B cell (primary cell): ENCODE measurements around the gene ADAMTS10. TPM values are rescaled to one million over a fixed set of nuclear protein-coding genes. Genes with fewer than 3 reads are reported as not detected.

ENCODE experiments used
- ATAC-seq: fragments of 200-7000 bp; cut with Tn5 transposase; one replicate; pipeline ENCODE4 v1.10.0; 2021; ENCODE audit warnings: low read depth, mild to moderate bottlenecking, moderate number of reproducible peaks, moderate library complexity
- CTCF ChIA-PET: fragments of 350-600 bp; sonication (Branson Sonifier 250); formaldehyde crosslinking; loops from one replicate; lab custom pipeline; 2021; ENCODE audit warnings: antibody characterized with exemption, inconsistent platforms; lab: Charles Lee
- POLR2A ChIA-PET: fragments of 350-600 bp; sonication (Branson Sonifier 250); formaldehyde crosslinking; loops from one replicate; lab custom pipeline; 2021; ENCODE audit warnings: antibody characterized with exemption; lab: Charles Lee
- DNase-seq: peaks from one replicate; pipeline ENCODE4 v3.0.0; 2013
- H2AFZ ChIP-seq: 2 replicates; pipeline ENCODE4 v1.6.1; 2012; ENCODE audit warnings: mild to moderate bottlenecking, low read depth, low read length; ENCODE audit not compliant: insufficient read depth, poor library complexity, severe bottlenecking
- H3K27ac ChIP-seq, 2 donors: 1 replicate in 1 of 2; 2 replicates in 1 of 2; pipeline ENCODE4 v1.5.1; 2012 to 2013; ENCODE audit warnings: low read length in 2 of 2, mild to moderate bottlenecking in 2 of 2, moderate library complexity in 1 of 2
- H3K27me3 ChIP-seq, 4 experiments: fragments of 200-600 bp in 1 of 4; sonication (generic) in 1 of 4; replicated peaks in 1 of 4; 1 replicate in 2 of 4; 2 replicates in 2 of 4; pipeline versions ENCODE4 v1.6.1 to v1.7.0; 2013 to 2016; ENCODE audit warnings: low read length in 3 of 4, mild to moderate bottlenecking in 2 of 4, mixed read lengths in 1 of 4, moderate library complexity in 1 of 4; ENCODE audit not compliant: insufficient read depth in 4 of 4, control insufficient read depth in 3 of 4; ENCODE audit errors: control extremely low read depth in 1 of 4
- H3K36me3 ChIP-seq, 2 experiments: replicated peaks in 1 of 2; 1 replicate in 1 of 2; 2 replicates in 1 of 2; pipeline versions ENCODE4 v1.6.1 to v1.7.1; 2013; ENCODE audit warnings: low read length in 1 of 2; ENCODE audit not compliant: insufficient read depth in 2 of 2, control insufficient read depth in 1 of 2; ENCODE audit errors: control extremely low read depth in 1 of 2, extremely low read depth in 1 of 2
- H3K4me1 ChIP-seq, 2 donors: fragments of 200-600 bp in 1 of 2; sonication (generic) in 1 of 2; 1 replicate in 1 of 2; 2 replicates in 1 of 2; pipeline versions ENCODE4 v1.5.1 to v1.6.1; 2013 to 2017; ENCODE audit warnings: low read length in 2 of 2; ENCODE audit not compliant: control insufficient read depth in 2 of 2, insufficient read depth in 2 of 2
- H3K4me2 ChIP-seq: replicated peaks from 2 replicates; pipeline ENCODE3; 2012; ENCODE audit warnings: mild to moderate bottlenecking, low read depth, low read length; ENCODE audit not compliant: poor library complexity, severe bottlenecking
- H3K4me3 ChIP-seq, 5 experiments: fragments of 200-600 bp in 1 of 5; sonication (generic) in 1 of 5; 1 replicate in 3 of 5; 2 replicates in 2 of 5; pipeline versions ENCODE4 v1.5.1 to v1.7.0; 2011 to 2016; ENCODE audit warnings: low read length in 4 of 5, mild to moderate bottlenecking in 4 of 5, low read depth in 2 of 5, control low read depth in 1 of 5, moderate library complexity in 1 of 5; ENCODE audit not compliant: insufficient read depth in 1 of 5; ENCODE audit errors: control extremely low read depth in 1 of 5, extremely low read depth in 1 of 5
- H3K79me2 ChIP-seq: fragments of 200-600 bp; sonication (generic); one replicate; pipeline ENCODE4 v1.6.0; 2016; ENCODE audit warnings: low read length; ENCODE audit not compliant: control insufficient read depth, insufficient read depth
- H3K9ac ChIP-seq: fragments of 200-600 bp; sonication (generic); 2 replicates; pipeline ENCODE4 v1.6.1; 2017; ENCODE audit warnings: mild to moderate bottlenecking, low read length, moderate library complexity
- H3K9me3 ChIP-seq, 3 donors: one replicate each; pipeline versions ENCODE4 v1.6.1 to v1.7.1; 2013; ENCODE audit warnings: low read length in 2 of 3; ENCODE audit not compliant: control insufficient read depth in 2 of 3, insufficient read depth in 1 of 3; ENCODE audit errors: control extremely low read depth in 1 of 3
- H4K20me1 ChIP-seq: 2 replicates; pipeline ENCODE4 v1.6.0; 2012; ENCODE audit warnings: mild to moderate bottlenecking, low read length; ENCODE audit not compliant: insufficient read depth, control insufficient read depth, poor library complexity, severe bottlenecking
- H3K27ac Mint-ChIP-seq: one replicate; pipeline ENCODE4 v1.8.0; 2021; ENCODE audit warnings: mixed read lengths
- H3K27me3 Mint-ChIP-seq: one replicate; pipeline ENCODE4 v1.8.0; 2021; ENCODE audit warnings: mixed read lengths
- H3K4me1 Mint-ChIP-seq: one replicate; pipeline ENCODE4 v1.8.0; 2021; ENCODE audit warnings: mixed read lengths
- H3K4me3 Mint-ChIP-seq: one replicate; pipeline ENCODE4 v1.8.0; 2021; ENCODE audit warnings: mixed read lengths
- H3K9me3 Mint-ChIP-seq: one replicate; pipeline ENCODE4 v1.8.0; 2022; ENCODE audit warnings: mixed read lengths; ENCODE audit not compliant: insufficient read depth
- EZH2 ChIP-seq: IDR thresholded peaks from 2 replicates; pipeline ENCODE4 v1.6.1; 2012; ENCODE audit warnings: borderline replicate concordance, low read depth, mild to moderate bottlenecking, moderate library complexity, low read length; ENCODE audit not compliant: insufficient read depth, poor library complexity, severe bottlenecking
- WGBS: methylation state at CpG from one replicate; pipeline ENCODE4 v1.1.5; 2013; ENCODE audit warnings: missing lambda C conversion rate; ENCODE audit not compliant: insufficient coverage; 5-methylcytosine and 5-hydroxymethylcytosine counted together
- intact Hi-C: fragments of 100-400 bp; cut with micrococcal nuclease; formaldehyde crosslinking; loops from one replicate; pipeline ENCODE4 v1.10.0; 2022
- polyA plus RNA-seq: library from polyadenylated mRNA; depleted of rRNA; stranded (reverse); fragments of >200 nt; gene quantifications from 2 replicates; pipeline ENCODE4 v1.2.3, GENCODE V29; 2012
- total RNA-seq, 2 donors: library from RNA; stranded (reverse); fragments of 120-200 nt in 1 of 2; gene quantifications; 1 replicate in 1 of 2; 2 replicates in 1 of 2; pipeline versions ENCODE4 v1.2.3 to v1.2.4, GENCODE V29; 2013 to 2022
- TF ChIP-seq, protein P1 (sequence below): fragments of 200-600 bp; IDR thresholded peaks from one replicate; pipeline ENCODE4 v1.8.0; 2022; ENCODE audit warnings: antibody characterized with exemption, mild to moderate bottlenecking

The ADAMTS10 gene
- total and polyA plus RNA-seq, 2 donors (not counting 1 experiment from before 2014, with no cell fraction given), result 0.59 to 1.8 TPM

DNA sequence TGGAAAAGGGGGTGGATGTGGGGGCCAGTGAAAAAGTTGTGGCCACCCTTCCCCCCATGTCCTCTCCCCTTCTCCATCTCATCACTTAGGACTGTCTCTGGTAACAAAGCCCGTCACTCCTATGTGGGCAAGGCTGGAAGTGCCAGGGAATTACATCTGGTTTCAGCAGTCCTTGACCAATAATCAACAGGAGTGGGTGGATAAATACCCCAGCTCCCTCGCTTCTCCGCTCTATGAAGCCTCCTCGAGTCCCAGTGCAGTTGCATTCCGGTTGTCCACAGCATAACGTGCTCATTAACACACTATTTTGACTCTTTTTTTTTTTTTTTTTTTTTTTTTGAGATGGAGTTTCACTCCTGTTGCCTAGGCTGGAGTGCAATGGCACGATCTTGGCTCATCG is 64.8 kb downstream of the ADAMTS10 start:
- Histone ChIP-seq H3K36me3 (peaks cover 2 to 16% of the 10 kb centered on the region in 2 experiments), H3K27me3 (no peaks in the 10 kb centered on the region)
- POLR2A ChIA-PET, result no interaction called here

DNA sequence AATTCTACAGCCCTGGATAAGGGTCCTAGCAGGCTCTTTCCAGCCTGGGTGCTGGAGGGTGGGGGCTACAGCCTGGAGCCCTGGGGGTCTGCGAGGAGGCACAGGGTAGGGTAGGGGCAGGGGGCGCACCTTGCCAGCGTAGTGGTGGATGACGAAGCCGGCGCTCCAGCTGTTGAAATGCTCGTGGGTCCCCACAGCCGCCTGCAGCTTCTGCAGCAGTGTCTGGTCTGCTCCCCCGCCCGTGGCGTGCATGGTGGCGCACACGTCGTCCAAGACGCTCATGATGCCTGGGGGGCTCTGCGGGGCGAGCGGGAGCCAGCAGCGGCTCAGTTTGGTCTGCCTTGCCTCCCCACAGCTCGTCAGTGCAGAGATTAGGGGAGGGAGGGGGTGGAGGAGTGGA is 66.3 kb downstream of the ADAMTS10 start:
- no peaks in the 10 kb centered on the region for H3K27me3 ChIP-seq
- no peaks in the 10 kb centered on the region for H4K20me1 ChIP-seq
- H3K36me3 ChIP-seq, result peaks cover 2 to 18% of the 10 kb centered on the region in 2 experiments
- no peak overlapping the region for H3K4me2 ChIP-seq
- H3K4me1 ChIP-seq, result no peaks in the 10 kb centered on the region
- Mint-ChIP-seq H3K4me3 (no peak overlapping the region), H3K27ac (no peak overlapping the region), H3K9me3 (no peaks in the 10 kb centered on the region), H3K27me3 (no peaks in the 10 kb centered on the region), H3K4me1 (no peaks in the 10 kb centered on the region)
- no peak overlapping the region for H3K27ac ChIP-seq
- H3K9ac ChIP-seq, result no peak overlapping the region
- ChIA-PET CTCF (no interaction called here), POLR2A (no interaction called here)
- ATAC-seq (no peak), DNase-seq (no peak)
- WGBS, result 96% methylated on average over 19 of the region's 20 CpGs
- intact Hi-C loops, result no loop called here
- H3K9me3 ChIP-seq, result no peaks in the 10 kb centered on the region
- no peak overlapping the region for H2AFZ ChIP-seq
- TF ChIP-seq EZH2, result no peak
- TF ChIP-seq, protein P1, sequence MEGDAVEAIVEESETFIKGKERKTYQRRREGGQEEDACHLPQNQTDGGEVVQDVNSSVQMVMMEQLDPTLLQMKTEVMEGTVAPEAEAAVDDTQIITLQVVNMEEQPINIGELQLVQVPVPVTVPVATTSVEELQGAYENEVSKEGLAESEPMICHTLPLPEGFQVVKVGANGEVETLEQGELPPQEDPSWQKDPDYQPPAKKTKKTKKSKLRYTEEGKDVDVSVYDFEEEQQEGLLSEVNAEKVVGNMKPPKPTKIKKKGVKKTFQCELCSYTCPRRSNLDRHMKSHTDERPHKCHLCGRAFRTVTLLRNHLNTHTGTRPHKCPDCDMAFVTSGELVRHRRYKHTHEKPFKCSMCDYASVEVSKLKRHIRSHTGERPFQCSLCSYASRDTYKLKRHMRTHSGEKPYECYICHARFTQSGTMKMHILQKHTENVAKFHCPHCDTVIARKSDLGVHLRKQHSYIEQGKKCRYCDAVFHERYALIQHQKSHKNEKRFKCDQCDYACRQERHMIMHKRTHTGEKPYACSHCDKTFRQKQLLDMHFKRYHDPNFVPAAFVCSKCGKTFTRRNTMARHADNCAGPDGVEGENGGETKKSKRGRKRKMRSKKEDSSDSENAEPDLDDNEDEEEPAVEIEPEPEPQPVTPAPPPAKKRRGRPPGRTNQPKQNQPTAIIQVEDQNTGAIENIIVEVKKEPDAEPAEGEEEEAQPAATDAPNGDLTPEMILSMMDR, result no peak
- no peaks in the 10 kb centered on the region for H3K79me2 ChIP-seq
- no peak overlapping the region for H3K4me3 ChIP-seq

More for the DNA sequence above, 64.8 kb downstream of the ADAMTS10 start:
- H3K79me2 ChIP-seq, result no peaks in the 10 kb centered on the region
- intact Hi-C loops, result no loop called here
- no peak for ATAC-seq
- H3K4me3 ChIP-seq, result no peak overlapping the region
- Mint-ChIP-seq H3K27me3 (no peaks in the 10 kb centered on the region), H3K4me1 (no peaks in the 10 kb centered on the region), H3K27ac (no peak overlapping the region), H3K4me3 (no peak overlapping the region), H3K9me3 (no peaks in the 10 kb centered on the region)
- no peak overlapping the region for H2AFZ ChIP-seq
- H3K9ac ChIP-seq, result no peak overlapping the region
- H3K4me2 ChIP-seq, result no peak overlapping the region
- H3K27ac ChIP-seq, result no peak overlapping the region
- no peaks in the 10 kb centered on the region for H3K4me1 ChIP-seq
- no peaks in the 10 kb centered on the region for H4K20me1 ChIP-seq
- no peak for TF ChIP-seq EZH2
- TF ChIP-seq, protein P1, result no peak
- CTCF ChIA-PET, result interaction anchor here (0.5 to 1.5 kb wide), 4 partner anchors 32 to 277 kb away, joined by 3 to 4 read pairs (median 4); no protein-coding TSS in a partner anchor
- WGBS, result 97% methylated on average over 5 of the region's 8 CpGs
- no peak for DNase-seq
- no peaks in the 10 kb centered on the region for H3K9me3 ChIP-seq
